ENCODE data around the gene CNTD1.

DNA sequence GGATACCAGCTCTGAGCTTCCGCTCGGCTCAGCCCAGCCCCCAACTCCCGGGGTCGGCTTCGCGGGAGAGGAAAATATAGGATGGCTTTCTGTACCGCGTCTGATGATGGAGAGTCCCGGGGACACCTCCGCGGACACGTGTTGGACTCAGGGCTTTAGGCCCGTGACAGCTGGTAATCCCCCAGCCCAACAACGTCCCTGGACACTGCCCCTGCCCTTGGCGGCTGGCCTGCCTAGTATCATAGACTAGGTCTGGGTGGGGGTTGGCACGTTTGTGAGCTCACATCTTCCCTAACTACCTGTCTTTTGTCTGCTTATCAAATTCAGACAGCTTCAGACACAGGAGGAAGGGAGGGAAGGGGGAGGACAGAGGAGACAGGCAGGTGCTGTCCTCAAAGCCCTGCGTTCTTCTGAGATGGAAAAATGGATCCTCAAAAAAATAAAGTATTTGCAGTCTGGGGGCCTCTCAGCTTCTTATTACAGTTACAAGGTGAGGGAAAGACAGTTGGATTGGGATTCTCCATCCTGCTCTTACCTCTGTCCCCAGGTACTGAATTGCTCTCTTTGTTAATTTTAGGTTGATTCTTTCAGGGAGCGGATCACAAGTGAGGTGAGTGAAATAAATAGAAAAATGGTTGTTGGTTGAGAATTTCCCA, 35.2 kb downstream of the CNTD1 start:
- no peak for TF ChIP-seq CTCF (IDR thresholded peaks at IDR 0.05; ENCODE audit: insufficient read depth, low read depth, low read length)
- TF ChIP-seq EZH2 (IDR thresholded peaks at IDR 0.05; ENCODE audit: insufficient read depth, low read length), result no peak
